GM13976 (cell line): Measurements from ENCODE around the gene FMR1NB.

Experiments
- DNase-seq: peaks from one replicate; pipeline ENCODE4 v3.0.0; 2012; ENCODE audit warnings: low spot score
- in situ Hi-C: fragments of 300-500 bp; cut with MboI; formaldehyde crosslinking; loops from one replicate; pipeline ENCODE4 v1.12.0; 2022; ENCODE audit warnings: low sequenced_read_pairs, mixed read lengths, inconsistent platforms; ENCODE audit not compliant: unreplicated experiment
- TF ChIP-seq, protein P1 (sequence below): IDR thresholded peaks from 2 replicates; pipeline ENCODE4 v1.5.1; 2012; ENCODE audit warnings: borderline replicate concordance, mild to moderate bottlenecking; ENCODE audit not compliant: insufficient read depth; ENCODE audit errors: extremely low read depth, missing control alignments, control extremely low read depth

The FMR1NB gene

DNA sequence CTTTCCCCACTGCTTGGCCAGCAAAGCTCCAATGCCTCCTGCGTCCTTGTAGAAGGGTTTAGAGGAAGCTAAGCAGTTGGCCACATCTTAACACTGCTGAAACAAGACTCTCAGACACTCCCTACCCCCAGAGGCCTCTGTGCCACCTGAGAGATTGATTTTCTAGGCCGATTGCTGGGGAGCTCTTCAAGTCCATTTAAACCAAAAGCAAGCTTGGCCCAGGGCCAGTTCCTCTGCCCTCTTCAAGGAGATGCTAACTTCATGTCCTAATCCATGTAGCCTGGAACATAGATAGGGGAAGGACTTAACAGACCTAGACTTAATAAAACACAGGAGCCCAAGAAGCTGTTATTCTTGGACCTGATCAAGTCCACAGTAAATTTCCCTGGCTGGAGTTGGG, 27.2 kb upstream of the FMR1NB start:
- in situ Hi-C loops, result no loop called here

DNA sequence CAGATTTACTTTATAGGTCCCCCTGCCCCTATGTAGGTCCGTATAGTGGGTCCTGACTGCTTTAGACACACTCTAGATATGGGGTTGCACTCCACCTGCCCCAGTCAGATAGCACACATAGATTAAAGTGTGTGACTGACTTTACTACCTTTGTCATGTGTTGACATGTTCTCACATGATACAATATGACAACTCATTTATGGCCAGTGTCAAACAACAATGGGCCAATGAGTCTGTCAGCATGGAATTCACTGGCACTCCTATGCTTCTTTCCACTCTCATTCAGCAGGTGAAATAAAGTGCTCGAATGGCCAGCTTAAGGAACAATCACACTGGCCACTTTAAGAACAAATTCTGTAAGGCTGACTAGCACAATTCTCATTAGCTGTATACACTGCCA, 23.8 kb upstream of the FMR1NB start:
- TF ChIP-seq, protein P1, sequence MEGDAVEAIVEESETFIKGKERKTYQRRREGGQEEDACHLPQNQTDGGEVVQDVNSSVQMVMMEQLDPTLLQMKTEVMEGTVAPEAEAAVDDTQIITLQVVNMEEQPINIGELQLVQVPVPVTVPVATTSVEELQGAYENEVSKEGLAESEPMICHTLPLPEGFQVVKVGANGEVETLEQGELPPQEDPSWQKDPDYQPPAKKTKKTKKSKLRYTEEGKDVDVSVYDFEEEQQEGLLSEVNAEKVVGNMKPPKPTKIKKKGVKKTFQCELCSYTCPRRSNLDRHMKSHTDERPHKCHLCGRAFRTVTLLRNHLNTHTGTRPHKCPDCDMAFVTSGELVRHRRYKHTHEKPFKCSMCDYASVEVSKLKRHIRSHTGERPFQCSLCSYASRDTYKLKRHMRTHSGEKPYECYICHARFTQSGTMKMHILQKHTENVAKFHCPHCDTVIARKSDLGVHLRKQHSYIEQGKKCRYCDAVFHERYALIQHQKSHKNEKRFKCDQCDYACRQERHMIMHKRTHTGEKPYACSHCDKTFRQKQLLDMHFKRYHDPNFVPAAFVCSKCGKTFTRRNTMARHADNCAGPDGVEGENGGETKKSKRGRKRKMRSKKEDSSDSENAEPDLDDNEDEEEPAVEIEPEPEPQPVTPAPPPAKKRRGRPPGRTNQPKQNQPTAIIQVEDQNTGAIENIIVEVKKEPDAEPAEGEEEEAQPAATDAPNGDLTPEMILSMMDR, result no peak
- no peak for DNase-seq
- in situ Hi-C loops, result no loop called here

More for the DNA sequence above, 27.2 kb upstream of the FMR1NB start:
- TF ChIP-seq, protein P1, result no peak
- no peak for DNase-seq

DNA sequence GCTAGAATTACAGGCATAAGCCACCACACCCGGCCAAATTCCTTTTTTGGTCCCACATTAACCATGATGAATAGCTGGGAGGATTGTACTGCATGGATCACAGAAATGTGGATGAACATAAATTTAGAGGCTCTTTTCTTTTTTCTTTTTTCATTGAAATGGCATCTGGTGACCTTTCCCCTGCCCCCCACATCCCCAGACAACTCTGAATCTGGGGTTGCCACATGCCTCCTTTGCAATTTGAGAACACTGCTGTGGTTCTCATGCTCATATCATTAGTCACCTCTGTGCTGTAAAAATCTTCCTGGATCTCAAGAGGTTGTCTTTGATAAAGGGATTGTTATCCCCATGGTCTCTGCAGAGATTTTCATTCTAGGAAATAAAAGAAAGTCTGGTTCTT, 22.8 kb upstream of the FMR1NB start:
- in situ Hi-C loops, result no loop called here
- TF ChIP-seq, protein P1, result no peak
- no peak for DNase-seq

DNA sequence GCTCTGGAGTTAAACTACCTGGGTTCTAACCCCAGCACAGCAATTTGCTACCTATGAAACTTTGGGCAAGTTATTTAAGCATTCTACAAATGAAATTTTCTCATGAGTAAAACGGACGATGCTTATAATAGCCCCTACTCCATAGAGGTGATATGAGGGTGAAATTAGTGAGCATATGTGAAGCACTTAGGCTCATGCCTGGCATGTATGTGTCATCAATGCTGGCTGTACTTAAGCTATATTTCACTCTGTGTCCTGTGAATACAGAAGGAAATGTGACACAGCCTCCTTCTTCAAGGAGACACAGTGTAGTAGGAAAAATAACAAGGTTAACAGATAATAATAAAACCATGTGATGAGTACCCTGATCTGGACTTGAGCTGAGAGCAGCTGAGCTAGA, 20.4 kb upstream of the FMR1NB start:
- DNase-seq, result no peak
- in situ Hi-C loops, result no loop called here
- TF ChIP-seq, protein P1, result no peak

DNA sequence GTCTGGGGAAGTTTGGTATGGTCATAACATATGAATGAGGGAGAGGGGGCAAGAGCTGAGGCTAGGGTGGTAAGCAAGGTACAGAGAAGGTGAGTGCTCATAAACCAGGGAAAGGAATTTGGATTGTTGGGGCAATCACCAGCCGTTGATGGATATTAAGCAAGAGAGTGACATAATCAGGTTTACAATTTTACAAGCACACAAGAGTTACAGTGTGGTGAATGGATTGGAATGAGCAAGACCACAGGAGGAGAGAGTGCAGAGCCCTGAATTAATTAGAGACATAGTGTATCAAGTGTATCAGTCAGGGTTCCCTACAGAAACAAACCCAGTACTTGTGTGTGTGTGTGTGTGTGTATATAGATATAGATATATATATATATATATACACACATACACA, 18.7 kb upstream of the FMR1NB start:
- no peak for DNase-seq
- in situ Hi-C loops, result no loop called here
- TF ChIP-seq, protein P1, result no peak

DNA sequence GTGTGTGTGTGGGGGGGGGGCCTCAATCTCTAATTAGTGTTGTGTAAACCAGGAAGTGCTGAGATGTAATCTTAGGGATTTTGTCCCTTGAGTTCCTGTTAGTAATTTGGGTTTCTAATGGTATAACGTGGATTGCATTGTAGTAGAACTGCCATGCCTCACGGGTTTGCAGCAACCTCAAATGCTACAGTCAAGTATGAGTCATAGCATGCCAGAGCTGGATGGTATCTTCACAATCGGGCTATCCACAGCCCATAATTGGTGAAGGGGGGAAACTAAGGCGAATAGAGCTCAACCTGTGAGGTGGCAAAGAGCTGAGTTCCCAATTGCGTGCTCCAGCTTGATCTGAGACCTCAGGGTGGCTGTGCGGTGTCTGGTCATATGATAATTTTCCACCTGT, 2.2 kb upstream of the FMR1NB start:
- no peak for DNase-seq
- TF ChIP-seq, protein P1, result no peak
- in situ Hi-C loops, result no loop called here

DNA sequence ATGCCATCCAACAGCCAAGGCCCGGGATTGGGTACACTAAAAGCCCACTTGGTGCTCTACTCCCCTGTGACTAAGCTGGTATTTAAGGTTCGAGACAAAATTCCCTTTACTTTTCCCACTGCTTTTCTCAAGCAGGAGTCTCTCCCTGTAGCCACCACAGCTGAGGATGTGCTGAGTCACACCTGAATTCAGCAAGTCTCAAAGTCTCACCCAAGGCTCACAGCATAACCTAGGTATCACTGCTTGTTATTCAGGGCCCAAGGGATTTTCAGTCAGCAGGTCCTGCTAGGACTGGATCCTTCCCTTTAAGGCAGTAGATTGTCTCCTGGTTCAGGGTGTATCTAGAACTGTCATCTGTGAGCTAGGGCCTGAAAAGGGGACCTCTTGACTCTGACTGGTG, 39.2 kb downstream of the FMR1NB start:
- TF ChIP-seq, protein P1, result no peak
- no peak for DNase-seq
- in situ Hi-C loops, result no loop called here
